ENCODE results near the gene ATF7IP2.

GRCh38 chr16:10412935-10413601 lies 27.2 kb downstream of the ATF7IP2 start:
- TF ChIP-seq, protein P1, sequence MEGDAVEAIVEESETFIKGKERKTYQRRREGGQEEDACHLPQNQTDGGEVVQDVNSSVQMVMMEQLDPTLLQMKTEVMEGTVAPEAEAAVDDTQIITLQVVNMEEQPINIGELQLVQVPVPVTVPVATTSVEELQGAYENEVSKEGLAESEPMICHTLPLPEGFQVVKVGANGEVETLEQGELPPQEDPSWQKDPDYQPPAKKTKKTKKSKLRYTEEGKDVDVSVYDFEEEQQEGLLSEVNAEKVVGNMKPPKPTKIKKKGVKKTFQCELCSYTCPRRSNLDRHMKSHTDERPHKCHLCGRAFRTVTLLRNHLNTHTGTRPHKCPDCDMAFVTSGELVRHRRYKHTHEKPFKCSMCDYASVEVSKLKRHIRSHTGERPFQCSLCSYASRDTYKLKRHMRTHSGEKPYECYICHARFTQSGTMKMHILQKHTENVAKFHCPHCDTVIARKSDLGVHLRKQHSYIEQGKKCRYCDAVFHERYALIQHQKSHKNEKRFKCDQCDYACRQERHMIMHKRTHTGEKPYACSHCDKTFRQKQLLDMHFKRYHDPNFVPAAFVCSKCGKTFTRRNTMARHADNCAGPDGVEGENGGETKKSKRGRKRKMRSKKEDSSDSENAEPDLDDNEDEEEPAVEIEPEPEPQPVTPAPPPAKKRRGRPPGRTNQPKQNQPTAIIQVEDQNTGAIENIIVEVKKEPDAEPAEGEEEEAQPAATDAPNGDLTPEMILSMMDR (conservative IDR thresholded peaks at IDR 0.05 in 1 of 2, IDR thresholded peaks at IDR 0.05 in 1 of 2; ENCODE audit: extremely low read depth in 1 of 2, insufficient read depth in 1 of 2, low read depth in 1 of 2, low read length in 2 of 2), result no peak
- no peak for TF ChIP-seq EZH2 (IDR thresholded peaks at IDR 0.05; ENCODE audit: borderline replicate concordance, low read length)
